ENCODE results near the gene ABCC1.

DNA sequence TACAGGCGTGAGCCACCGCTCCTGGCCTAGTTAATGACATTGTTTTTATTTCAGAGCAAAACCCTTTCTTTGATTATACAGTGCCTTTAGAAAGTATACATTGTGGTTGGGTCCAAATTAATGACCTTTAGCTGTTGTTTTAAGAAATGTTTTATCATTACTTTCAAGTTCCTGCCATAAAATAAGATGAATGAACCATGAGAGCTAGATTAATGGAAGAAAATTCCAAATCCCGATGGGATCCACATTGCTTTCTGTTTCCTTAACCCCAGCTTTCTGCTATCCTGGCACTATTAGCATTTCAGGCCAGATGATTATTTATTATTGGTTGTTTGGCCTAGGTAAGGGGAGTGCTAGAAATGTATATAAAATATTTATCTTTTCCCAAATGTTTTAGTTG, 131.7 kb downstream of the ABCC1 start:
- TF ChIP-seq, protein P1, sequence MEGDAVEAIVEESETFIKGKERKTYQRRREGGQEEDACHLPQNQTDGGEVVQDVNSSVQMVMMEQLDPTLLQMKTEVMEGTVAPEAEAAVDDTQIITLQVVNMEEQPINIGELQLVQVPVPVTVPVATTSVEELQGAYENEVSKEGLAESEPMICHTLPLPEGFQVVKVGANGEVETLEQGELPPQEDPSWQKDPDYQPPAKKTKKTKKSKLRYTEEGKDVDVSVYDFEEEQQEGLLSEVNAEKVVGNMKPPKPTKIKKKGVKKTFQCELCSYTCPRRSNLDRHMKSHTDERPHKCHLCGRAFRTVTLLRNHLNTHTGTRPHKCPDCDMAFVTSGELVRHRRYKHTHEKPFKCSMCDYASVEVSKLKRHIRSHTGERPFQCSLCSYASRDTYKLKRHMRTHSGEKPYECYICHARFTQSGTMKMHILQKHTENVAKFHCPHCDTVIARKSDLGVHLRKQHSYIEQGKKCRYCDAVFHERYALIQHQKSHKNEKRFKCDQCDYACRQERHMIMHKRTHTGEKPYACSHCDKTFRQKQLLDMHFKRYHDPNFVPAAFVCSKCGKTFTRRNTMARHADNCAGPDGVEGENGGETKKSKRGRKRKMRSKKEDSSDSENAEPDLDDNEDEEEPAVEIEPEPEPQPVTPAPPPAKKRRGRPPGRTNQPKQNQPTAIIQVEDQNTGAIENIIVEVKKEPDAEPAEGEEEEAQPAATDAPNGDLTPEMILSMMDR (conservative IDR thresholded peaks at IDR 0.05; ENCODE audit: low read depth, low read length), result no peak
- TF ChIP-seq EZH2 (IDR thresholded peaks at IDR 0.05; ENCODE audit: low read length, unreplicated experiment), result no peak

Measured in PC-3 (cell line).